CD4-positive, alpha-beta T cell treated with Interleukin-4 for 4 hours (primary cell): ENCODE measurements around the gene UBE2E1.
A peak's percentile ranks its signal among the peaks of the same experiment; 100 is the strongest.
"Not testable (repeated sequence)": the region's sequence is repeated elsewhere in the genome, so short reads cannot be mapped to it uniquely, and the experiment has no call there.

Source experiments
- DNase-seq: peaks from one replicate; pipeline ENCODE4 v3.0.0-alpha.2; 2020

The UBE2E1 gene

GRCh38 chr3:23884481-23884880 lies 78.7 kb downstream of the UBE2E1 start:
- DNase-seq, result no peak

- no peak for DNase-seq
Measured at GRCh38 chr3:23885210-23885609, 79.5 kb downstream of the UBE2E1 start.

GRCh38 chr3:23886311-23886710 lies 80.6 kb downstream of the UBE2E1 start:
- no peak for DNase-seq

- peak; percentile 44 for DNase-seq
Measured at GRCh38 chr3:23888617-23889228, 83.0 kb downstream of the UBE2E1 start.

GRCh38 chr3:23889386-23889785 lies 83.6 kb downstream of the UBE2E1 start:
- DNase-seq, result no peak

- DNase-seq, result no peak
Measured at GRCh38 chr3:23889950-23890349, 84.2 kb downstream of the UBE2E1 start.

GRCh38 chr3:23894254-23895061 lies 88.7 kb downstream of the UBE2E1 start:
- no peak for DNase-seq

- DNase-seq, result no peak
Measured at GRCh38 chr3:23895181-23895580, 89.4 kb downstream of the UBE2E1 start.

- no peak for DNase-seq
Measured at GRCh38 chr3:23900744-23901143, 95.0 kb downstream of the UBE2E1 start.

- DNase-seq, result no peak
Measured at GRCh38 chr3:23904545-23904944, 98.8 kb downstream of the UBE2E1 start.

GRCh38 chr3:23909341-23909740 lies 103.6 kb downstream of the UBE2E1 start:
- DNase-seq, result no peak

GRCh38 chr3:23911397-23911796 lies 105.6 kb downstream of the UBE2E1 start:
- DNase-seq, result no peak

- DNase-seq, result not testable (repeated sequence)
Measured at GRCh38 chr3:23912335-23912734, 106.6 kb downstream of the UBE2E1 start.

- DNase-seq, result no peak
Measured at GRCh38 chr3:23913182-23913581, 107.4 kb downstream of the UBE2E1 start.

- no peak for DNase-seq
Measured at GRCh38 chr3:23913873-23914743, 108.4 kb downstream of the UBE2E1 start.

GRCh38 chr3:23915537-23916108 lies 109.9 kb downstream of the UBE2E1 start:
- no peak for DNase-seq

GRCh38 chr3:23916152-23916885 lies 110.6 kb downstream of the UBE2E1 start:
- no peak for DNase-seq

GRCh38 chr3:23916886-23917678 lies 111.3 kb downstream of the UBE2E1 start, which contains the start of the genes NKIRAS1 and RPL15:
Gene NKIRAS1, minus strand, starts transcription at chr3:23916990. Its CDS starts 6,086 bp downstream, at chr3:23910904.
Gene RPL15, plus strand, starts transcription at chr3:23917132. Its CDS starts 728 bp downstream, at chr3:23917860.
- peak; percentile 97 for DNase-seq

GRCh38 chr3:23917679-23918303 lies 112.0 kb downstream of the UBE2E1 start:
- not testable (repeated sequence) for DNase-seq

GRCh38 chr3:23918331-23918730 lies 112.6 kb downstream of the UBE2E1 start:
- DNase-seq, result not testable (repeated sequence)

- DNase-seq, result no peak
Measured at GRCh38 chr3:23919628-23920027, 113.9 kb downstream of the UBE2E1 start.
